NCI-H2196 treated with DMSO at 0.1 percent for 48 hours (cell line): ENCODE measurements around the gene RCHY1.
"Not testable (repeated sequence)": the region's sequence is repeated elsewhere in the genome, so short reads cannot be mapped to it uniquely, and the experiment has no call there.

Source experiments
- DNase-seq: peaks from one replicate; lab custom pipeline; 2025; ENCODE audit not compliant: unreplicated experiment; lab: John Stamatoyannopoulos, UW

RCHY1 gene

DNA sequence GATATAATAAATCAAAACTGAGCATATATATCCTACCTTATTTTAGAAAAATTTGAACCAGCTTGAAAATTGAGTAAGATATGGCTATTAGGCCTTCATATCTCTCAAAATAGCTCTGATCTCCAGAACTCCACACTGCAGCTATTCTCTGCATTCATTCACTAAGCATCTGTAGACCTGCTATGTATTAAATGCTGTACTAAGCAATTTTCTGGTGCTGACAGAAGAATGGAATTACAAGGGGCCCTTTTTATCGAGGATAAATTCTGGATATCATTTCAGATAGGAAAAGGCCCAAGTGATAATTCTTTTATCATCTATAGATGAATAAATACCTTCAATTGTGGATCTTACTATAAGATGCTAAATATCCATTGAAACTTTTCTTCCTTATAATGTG, 1.9 kb upstream of the RCHY1 start:
- no peak for DNase-seq

DNA sequence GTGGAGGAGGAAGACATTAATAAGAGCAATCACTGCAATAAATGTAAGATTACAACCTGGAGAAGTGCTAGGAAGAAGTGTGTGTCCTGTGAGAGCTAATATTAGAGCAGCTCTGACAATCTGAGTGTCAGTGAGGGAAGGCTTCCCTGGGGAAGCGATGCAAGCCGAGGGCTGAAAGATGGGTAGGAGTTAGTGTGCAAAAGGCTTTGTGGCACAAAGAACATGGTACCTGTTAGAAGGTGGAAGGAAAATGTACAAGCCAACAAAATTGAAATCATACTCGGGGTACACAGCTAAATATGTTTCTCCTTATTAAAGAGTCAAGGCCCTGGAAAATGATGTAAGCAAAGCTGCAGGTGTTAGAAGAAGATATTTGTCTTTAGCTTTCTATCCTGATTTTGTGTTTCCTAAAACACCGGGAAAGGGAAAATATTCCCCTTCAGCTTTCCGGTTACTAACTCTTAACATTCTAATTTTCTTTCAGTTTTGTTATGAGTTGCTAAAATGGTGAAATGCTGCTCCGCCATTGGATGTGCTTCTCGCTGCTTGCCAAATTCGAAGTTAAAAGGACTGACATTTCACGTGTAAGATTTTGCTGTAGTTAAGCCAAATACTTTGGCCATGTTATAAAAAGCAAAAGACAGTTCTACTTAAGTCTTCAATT, 878 bp upstream of the RCHY1 start:
- no peak for DNase-seq

DNA sequence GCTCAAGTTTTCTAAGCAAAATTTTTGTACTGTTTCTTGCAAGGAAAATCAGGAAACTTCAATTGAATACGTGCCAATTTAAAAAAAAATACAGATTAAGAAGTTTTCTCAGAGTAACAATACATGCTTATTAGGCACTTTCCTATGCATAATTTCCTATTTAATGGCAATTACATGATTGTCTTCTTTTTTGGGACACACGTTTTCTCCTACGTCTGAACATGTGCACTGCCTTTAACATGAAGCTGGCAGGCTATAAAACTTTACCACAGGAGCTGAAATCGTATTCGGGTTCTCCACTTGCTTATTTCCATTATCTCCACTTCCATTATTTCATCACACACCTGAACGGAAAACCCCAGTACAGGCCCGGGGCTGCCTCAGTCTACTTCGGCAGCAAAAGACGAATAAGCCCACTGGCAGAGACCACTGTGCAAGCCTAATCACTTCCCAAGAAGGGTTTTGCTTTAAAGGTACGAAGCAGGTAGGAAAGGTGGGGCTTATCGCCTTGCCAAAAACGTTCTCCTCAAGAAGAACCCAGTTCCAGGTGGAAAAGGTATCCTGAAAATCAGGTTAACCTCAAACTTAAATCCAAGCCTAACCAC, 575 bp downstream of the RCHY1 start:
- no peak for DNase-seq

DNA sequence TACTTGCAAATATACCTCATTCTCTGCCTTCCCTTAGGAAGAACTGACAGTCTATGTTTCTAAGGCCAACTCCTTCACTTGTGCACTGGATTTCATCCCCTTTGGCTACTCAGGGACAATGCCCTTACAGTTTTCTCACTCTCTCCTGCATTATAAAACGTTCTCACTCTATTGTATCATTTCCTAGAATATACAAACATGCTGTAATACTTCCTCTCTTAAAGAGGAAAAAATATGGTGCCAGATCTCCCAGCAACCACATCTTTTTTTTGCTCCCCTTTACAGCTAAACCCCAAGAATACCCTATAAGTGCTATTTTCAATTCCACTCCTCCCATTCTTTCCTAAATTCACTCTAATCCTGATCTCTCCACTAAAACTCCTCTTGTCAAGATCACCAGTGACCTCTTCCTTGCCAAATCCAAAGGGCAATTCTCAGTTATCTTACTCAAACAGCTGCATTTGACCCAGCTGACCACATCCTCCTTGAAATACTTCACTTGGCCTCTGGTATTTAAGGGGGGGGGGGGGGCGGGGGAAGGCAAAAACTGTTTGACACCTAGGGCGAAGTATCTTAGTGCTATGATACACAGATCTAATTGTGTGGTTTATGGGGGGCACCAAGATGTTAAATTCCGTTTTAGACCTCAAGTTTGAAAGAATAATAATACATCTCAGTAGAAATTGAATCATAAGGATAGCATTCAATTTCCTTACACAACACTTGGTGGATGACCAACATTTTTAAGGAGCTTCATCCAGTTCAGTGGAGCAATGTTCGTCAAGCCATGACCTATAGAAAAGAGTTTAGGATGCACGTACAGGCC, 1.6 kb downstream of the RCHY1 start:
- no peak for DNase-seq

DNA sequence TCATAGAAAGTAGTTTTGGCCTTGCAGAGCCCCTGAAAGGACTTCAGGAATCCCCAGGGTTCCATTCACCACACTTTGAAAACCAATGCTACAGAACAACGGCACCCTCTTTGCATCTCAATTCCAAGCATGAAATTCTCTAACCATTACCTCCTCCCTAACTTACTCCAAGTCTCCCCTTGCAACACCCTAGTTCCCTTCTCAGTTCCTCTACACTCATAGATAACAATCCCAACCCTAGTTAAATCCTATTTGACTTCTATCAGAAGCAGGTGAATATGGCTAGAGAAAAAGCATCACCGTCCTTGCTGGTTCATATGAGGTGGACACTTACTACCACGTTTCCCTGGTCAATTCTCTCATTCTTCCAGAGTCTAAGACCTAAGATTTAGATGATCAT, 2.4 kb downstream of the RCHY1 start:
- no peak for DNase-seq

DNA sequence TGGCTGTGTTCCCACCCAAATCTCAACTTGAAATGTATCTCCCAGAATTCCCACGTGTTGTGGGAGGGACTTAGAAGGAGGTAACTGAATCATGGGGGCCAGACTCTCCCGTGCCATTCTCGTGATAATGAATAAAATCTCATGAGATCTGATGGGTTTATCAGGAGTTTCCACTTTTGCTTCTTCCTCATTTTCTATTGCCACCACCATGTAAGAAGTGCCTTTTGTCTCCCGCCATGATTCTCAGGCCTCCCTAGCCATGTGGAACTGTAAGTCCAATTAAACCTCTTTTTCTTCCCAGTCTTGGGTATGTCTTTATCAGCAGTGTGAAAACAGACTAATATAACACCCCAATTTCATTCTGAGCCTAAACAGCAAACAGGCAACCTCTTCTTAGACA, 4.6 kb downstream of the RCHY1 start:
- DNase-seq, result not testable (repeated sequence)

DNA sequence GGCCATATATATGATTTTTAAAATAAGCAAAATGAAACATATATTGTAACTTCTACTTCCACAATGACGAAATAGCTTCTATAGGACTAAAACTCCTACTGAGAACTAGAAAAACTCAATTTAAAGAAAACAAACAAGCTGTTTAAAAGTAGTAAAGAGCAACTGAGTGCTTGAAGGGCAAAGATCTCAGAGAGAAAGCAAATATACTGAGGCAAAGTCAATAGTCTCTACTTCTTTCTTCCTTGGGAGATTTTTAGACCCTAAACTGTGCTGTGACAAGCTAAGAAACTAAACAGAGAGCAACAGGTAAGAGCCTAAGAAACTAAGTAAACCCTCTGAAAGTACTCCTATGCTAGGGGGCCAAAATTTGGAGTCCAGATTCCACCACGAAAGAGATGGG, 8.6 kb downstream of the RCHY1 start:
- DNase-seq, result no peak

DNA sequence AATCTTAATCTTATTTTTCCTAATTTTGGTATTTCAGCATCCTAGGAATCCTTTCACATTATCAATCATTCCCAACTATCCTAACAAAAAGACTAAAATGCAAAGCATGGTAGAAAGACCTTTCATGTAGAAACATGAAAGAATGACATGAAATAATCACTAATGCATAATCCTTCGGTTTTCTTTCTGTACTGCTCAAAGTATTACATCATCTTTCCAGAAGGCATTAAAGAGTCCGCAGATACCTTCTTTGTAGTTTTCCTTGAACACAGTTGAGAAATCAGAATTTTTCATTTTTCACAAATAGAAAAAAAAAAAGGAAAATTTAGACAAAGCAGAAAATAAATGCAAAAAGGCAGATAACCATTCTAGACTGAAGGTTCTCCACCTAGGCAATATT, 11.5 kb downstream of the RCHY1 start:
- DNase-seq, result no peak

DNA sequence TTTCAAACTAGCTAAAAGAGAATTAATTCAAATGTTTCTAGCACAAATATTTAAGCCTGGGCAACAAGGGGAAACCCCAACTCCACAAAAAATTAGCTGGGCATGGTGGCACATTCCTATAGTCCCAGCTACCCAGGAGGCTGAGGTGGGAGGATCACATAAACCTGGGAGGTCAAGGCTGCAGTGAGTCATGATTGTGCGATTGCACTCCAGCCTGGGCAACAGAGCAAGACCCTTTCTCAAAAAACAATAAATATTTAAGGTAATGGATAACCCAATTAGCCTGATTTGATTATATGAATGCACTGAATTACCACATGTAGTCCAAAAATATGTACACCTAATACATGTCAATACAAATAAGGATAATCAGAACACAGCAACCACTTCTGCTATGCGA, 14.3 kb downstream of the RCHY1 start:
- no peak for DNase-seq

DNA sequence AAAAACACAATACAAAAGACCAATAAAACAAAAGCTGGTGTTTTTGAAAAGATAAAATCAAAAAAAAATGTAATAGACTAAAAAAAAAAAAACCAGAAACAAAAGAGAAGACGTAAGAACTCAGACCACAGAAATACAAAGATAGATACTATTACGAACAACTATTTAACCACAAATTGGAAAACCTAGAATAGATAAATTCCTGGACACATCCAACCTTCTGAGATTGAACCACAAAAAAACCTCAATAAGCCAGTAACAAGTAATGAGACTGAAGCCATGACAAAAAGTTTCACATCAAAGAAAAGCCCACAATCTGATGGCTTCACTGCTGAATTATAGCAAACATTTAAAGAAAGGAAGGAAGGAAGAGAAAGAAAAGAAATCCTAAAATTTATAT, 16.2 kb downstream of the RCHY1 start:
- no peak for DNase-seq

DNA sequence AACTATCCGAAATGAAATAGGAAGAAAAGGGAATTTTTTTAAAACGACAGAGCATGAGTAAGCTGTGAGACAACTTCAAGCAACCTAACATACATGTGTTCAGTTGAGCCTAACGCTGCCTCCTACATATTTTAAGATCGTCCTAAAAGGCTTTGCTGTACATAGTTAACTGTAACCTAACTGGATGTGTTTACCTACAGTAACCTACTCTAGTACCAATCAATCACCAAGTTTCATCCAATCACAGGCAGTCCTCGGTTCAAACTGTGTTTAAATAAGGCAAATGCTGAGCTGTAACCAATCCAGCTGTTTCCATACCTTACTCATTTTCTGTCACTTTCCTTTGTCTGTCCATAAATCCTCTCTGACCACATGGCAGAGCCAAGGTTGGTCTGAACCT, 17.1 kb downstream of the RCHY1 start:
- DNase-seq, result no peak

DNA sequence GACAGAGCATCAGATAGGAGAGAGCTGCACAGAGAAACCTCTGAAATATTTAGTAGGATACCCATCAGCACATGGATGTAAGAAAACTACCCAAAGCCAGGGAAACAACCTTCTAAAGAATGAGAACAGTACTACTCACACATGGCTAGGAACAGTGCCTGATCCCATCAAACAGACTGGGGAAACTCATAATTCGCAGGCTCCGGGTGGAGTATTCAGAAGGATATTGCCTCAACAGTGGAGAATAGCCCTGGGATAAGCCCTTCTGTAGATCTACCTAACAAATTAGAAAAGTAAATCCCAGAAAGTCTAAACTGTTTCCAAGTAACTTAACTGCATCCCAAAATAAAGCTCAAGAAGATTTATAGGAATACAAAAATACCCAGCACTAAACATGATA, 17.8 kb downstream of the RCHY1 start:
- no peak for DNase-seq

DNA sequence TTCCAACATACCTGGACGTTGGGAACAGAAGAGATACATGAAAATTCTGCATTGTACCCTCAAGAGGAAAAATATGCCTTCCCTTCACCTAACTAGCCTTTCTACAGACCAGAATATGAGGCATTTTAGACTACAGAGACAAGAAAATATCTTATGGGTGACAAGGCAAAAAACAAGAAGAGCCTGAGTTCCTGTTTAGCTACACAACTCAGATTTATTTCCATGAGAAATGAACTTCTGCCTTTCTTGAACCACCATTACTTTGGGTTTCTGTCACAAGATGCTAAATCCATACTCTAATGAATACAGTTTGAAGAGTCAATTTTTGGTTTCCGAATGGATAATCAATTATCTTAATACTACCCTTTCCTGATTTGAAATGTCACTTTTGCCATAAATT, 18.7 kb downstream of the RCHY1 start:
- no peak for DNase-seq

DNA sequence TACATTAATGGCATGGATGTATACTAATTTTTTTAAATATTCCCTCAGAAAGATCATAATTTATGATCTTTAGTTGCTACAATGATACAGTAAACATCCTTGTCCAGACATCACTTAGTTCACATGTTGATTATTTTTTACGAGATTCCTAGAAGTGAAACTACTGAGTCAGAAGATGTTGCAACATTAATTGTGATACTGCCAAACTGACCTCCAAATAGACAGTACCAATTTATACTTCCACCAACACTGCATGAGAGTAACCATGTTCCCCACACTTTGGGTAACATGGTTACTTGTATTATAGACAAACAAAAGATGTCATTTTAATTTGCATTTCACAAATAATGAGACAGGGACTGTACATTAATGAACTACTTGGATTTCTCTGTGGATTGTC, 19.6 kb downstream of the RCHY1 start:
- no peak for DNase-seq

DNA sequence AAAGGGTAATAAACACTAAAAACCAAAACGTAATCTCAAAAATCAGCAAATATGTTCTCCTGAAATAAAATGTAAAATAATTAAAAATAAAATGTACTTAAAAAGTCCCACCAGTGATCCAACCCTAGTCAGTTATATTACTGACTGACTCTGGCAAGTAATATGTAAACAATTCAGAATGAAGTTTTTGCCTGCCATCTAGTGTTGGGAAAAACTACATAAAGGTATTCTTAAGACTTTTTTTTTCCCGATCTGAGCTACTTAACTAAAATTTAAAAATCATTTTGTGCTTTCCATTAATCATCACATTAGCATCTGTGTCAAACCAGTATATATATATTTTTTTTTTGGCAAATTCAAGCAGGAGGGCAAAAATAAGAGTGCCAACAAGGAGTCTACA, 24.0 kb downstream of the RCHY1 start:
- DNase-seq, result no peak

DNA sequence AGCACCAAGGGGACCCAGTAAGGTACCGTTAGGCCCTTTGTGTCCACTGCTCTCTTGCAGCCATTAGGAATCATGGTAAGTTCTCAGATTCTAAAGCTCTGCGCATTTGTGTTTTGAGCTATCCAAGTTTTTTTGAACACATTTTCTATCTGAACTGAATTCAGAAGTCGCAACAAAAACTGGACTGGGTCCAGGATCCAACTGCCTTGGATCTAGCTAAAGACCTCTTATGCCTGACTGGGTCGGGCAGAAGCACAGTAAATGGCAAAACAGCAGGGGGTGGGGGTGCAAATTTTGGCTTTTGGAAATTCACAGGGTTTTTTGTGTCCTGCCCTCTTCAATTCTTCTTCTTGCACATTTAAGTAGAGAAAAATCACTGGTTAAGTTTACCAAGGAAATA, 30.0 kb downstream of the RCHY1 start:
- no peak for DNase-seq

DNA sequence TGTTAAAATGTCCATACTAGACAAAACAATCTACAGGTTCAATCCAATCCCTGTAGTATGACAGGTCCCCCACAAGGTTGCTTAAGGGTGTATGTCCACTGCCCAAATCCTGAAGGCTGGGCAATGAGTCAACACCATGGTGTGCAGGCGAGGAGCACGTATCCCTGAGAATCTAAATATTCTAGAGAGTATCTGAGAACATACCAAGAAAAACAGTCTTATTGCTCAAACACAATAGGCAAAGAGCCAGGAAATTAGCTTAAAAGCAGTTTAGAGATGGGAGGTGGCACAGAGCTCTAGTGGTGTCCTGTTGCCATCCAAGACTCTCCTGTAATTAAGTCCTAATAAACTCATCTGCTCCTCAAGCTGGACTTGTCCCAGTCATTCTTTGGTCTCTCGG, 37.0 kb downstream of the RCHY1 start:
- DNase-seq, result no peak

DNA sequence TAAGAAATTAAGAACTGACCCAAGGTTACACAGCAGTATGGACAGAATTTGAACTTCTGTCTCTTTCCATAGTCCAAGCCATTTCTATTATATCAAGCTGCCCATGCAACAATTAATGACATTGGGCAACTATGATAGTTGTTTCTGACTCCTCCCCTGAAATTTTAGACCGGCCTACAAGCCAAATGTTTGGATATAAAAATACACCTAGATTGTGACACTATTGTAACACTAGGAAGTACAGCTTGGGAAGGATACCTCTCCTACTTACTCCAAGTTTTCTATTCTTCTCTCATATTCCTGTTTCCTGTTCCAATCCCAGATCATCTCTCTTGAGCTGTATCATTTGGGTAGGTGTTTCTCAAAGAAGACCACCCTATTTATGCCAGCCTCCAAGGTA, 43.5 kb downstream of the RCHY1 start:
- DNase-seq, result no peak

DNA sequence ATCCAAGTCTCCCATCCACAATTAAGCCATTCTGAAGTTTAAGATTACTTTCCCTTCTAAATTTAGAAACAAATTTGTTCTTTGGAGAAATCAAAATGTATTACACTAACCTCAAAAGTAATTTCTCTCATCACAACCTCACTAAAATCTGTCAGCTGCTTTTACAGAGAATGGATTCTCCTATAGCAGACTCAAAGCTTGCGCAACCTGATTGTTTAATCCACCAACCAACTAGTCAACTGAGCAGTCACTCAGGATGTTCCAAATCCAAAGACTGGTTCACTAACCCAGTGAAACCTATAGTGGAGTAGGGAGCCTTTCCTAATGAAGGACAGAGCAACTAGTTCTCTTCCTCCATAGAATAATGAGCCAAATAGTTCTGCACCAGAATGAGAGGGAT, 44.3 kb downstream of the RCHY1 start:
- no peak for DNase-seq

DNA sequence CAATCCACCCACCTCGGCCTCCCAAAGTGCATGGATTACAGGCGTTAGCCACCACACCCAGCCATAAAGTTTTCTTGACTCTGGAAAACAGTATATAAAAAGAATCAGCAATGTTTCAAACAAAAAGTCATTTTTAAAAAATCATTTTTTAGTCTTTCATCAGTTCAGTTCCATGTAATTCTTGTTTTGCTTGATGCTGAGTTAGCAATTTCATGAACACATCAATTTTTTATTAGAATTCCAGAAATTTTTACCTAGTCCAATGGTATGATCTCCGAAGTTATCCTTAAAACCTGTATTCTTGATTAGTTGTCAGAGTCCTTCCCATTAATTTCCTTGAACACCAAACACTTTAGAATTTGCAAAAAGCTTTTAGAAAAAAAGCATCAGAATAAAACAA, 56.8 kb downstream of the RCHY1 start:
- no peak for DNase-seq

DNA sequence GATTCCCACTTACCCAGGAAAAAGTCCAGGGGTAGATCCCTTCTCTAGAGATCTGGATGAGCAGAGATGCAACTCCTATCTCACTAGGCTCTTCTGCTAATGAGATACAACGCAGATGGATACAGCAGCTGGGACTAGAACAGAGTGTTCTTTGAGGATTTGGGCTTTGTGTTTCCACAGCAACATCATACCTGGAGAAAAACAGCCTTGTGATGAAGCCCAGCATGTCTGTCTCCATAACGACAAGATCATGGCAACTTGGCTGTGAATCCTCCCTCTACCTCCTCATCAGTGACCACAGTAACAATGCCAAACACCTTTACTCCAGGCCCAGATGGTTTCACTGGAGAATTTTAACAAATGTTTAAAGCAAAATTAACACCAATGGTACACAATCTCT, 80.1 kb downstream of the RCHY1 start:
- no peak for DNase-seq

DNA sequence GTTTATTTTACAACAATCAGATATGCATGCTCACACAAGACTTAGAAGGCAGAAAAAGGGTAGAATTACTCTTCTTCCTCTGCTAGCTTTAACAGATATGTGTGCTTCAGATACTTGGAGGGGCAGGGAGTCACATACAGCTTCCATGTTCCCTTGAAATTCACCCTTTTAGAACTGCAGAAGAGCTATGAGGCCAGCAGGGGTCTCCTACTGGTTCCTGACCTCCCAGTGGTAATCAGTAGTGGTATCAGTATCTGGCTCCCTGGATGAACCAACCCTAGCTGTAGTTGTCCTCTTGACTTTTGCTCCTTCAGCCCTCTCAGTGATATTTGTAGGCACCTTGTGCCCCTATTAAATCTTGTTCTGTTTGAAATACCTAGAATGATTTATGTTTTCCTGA, 81.5 kb downstream of the RCHY1 start:
- no peak for DNase-seq
